Breast epithelium (tissue), 3 donors: ENCODE results near the gene ASXL1.

Experiments
- CTCF ChIP-seq, 3 donors: fragments of 450-650 bp; IDR thresholded peaks; one replicate each; pipeline ENCODE4 v1.5.1; 2016 to 2017; ENCODE audit warnings: antibody characterized with exemption in 3 of 3, mild to moderate bottlenecking in 3 of 3, moderate library complexity in 3 of 3
- POLR2AphosphoS5 ChIP-seq, 3 donors: sonication (generic); formaldehyde crosslinking; IDR thresholded peaks; one replicate each; pipeline ENCODE4 v1.6.1; 2017; ENCODE audit warnings: antibody characterized with exemption in 3 of 3

- TF ChIP-seq CTCF (IDR thresholded peaks at IDR 0.05), result no peak
- TF ChIP-seq POLR2AphosphoS5 (IDR thresholded peaks at IDR 0.05), result no peak
Observed at GRCh38 chr20:32378461-32378860, 20.3 kb downstream of the ASXL1 start.
